ENCODE results near the gene PPP2R2B.

GRCh38 chr5:146781157-146781556, 97.4 kb downstream of the PPP2R2B start:
- no peak for TF ChIP-seq CTCF (conservative IDR thresholded peaks at IDR 0.05; ENCODE audit: low read depth, low read length)
- TF ChIP-seq EZH2 (IDR thresholded peaks at IDR 0.05; ENCODE audit: borderline replicate concordance, low read depth, low read length, poor library complexity, severe bottlenecking), result no peak
